Left ventricle myocardium inferior (tissue), 1 donor: ENCODE data around the gene RAB11FIP4. TPM values are rescaled to one million over a fixed set of nuclear protein-coding genes. Genes with fewer than 3 reads are reported as not detected.

Experiments used
- DNase-seq: peaks from one replicate; pipeline ENCODE4 v3.0.0-alpha.2; 2020
- H3K27ac ChIP-seq: fragments of 200-600 bp; replicated peaks from 2 replicates; pipeline ENCODE4 v1.8.0; 2021
- H3K27me3 ChIP-seq: fragments of 200-600 bp; 2 replicates; pipeline ENCODE4 v1.8.0; 2021; ENCODE audit warnings: low read depth
- H3K36me3 ChIP-seq: fragments of 200-600 bp; 2 replicates; pipeline ENCODE4 v1.8.0; 2021
- H3K4me1 ChIP-seq: fragments of 200-600 bp; 2 replicates; pipeline ENCODE4 v1.8.0; 2021
- H3K4me3 ChIP-seq: fragments of 200-600 bp; 2 replicates; pipeline ENCODE4 v1.8.0; 2021; ENCODE audit warnings: mild to moderate bottlenecking, moderate library complexity
- H3K9me3 ChIP-seq: fragments of 200-600 bp; replicated peaks from 2 replicates; pipeline ENCODE4 v1.8.0; 2021
- CTCF ChIP-seq: fragments of 200-600 bp; IDR thresholded peaks from 2 replicates; pipeline ENCODE4 v1.8.0; 2021; ENCODE audit warnings: antibody characterized with exemption, mild to moderate bottlenecking, borderline replicate concordance
- intact Hi-C: fragments of 100-400 bp; cut with micrococcal nuclease; formaldehyde crosslinking; loops from one replicate; pipeline ENCODE4 v1.11.0; 2022
- total RNA-seq: library from RNA; stranded (reverse); fragmentation: NEBNext Ultra II Directional; extraction: Animal tissue kit (Norgen Biotek cat#: 25700); gene quantifications from one replicate; pipeline ENCODE4 v1.2.1, GENCODE V29; 2021
- donor health status: DM: no; HTN: yes; CAD: no; lungs with severe emphysema.

RAB11FIP4 gene
- total RNA-seq, 1 donor from 2014 or later, result 8.3 TPM

GRCh38 chr17:31488264-31488981, 96.9 kb downstream of the RAB11FIP4 start:
- peak overlapping the region; percentile 82 for H3K27ac ChIP-seq
- H3K36me3 ChIP-seq, result no peaks in the 10 kb centered on the region
- TF ChIP-seq CTCF, result no peak
- intact Hi-C loops, result no loop called here
- no peak for DNase-seq
- H3K4me1 ChIP-seq, result peaks cover 54% of the 10 kb centered on the region
- H3K9me3 ChIP-seq, result no peaks in the 10 kb centered on the region
- H3K27me3 ChIP-seq, result peaks cover 55% of the 10 kb centered on the region
- peak overlapping the region; percentile 74 for H3K4me3 ChIP-seq

DNA sequence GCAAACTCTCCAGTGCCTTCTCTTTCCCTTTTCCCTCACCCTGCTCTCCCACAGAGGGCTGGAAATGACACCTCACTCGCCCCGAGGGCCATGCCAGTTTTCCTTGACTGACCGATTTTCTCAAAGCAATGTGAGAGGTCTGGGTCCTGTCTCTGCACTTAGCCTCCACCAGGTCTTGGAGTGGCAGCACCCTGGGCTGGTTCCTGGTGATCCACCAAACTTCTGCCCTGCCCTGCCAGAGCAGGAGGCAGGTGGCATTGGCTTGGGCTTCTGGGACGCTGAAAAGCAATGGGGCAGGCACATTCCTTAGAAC, 97.5 kb downstream of the RAB11FIP4 start:
- peak; percentile 8 for TF ChIP-seq CTCF
- peak overlapping the region; percentile 74 for H3K4me3 ChIP-seq
- no peak for DNase-seq
- H3K4me1 ChIP-seq, result peaks cover 57% of the 10 kb centered on the region
- intact Hi-C loops, result no loop called here
- H3K36me3 ChIP-seq, result no peaks in the 10 kb centered on the region
- peaks cover 55% of the 10 kb centered on the region for H3K27me3 ChIP-seq
- H3K9me3 ChIP-seq, result no peaks in the 10 kb centered on the region
- H3K27ac ChIP-seq, result peak overlapping the region; percentile 82

GRCh38 chr17:31489295-31490018, 98.0 kb downstream of the RAB11FIP4 start:
- Histone ChIP-seq H3K4me3 (peak overlapping the region; percentile 74), H3K27me3 (peaks cover 55% of the 10 kb centered on the region), H3K9me3 (no peaks in the 10 kb centered on the region), H3K27ac (peak overlapping the region; percentile 82), H3K36me3 (no peaks in the 10 kb centered on the region), H3K4me1 (peaks cover 61% of the 10 kb centered on the region)
- DNase-seq, result no peak
- no peak for TF ChIP-seq CTCF
- intact Hi-C loops, result no loop called here

GRCh38 chr17:31490019-31490650, 98.7 kb downstream of the RAB11FIP4 start:
- H3K27ac ChIP-seq, result no peak overlapping the region
- no peaks in the 10 kb centered on the region for H3K9me3 ChIP-seq
- peaks cover 55% of the 10 kb centered on the region for H3K27me3 ChIP-seq
- no peaks in the 10 kb centered on the region for H3K36me3 ChIP-seq
- no peak for DNase-seq
- no peak overlapping the region for H3K4me3 ChIP-seq
- H3K4me1 ChIP-seq, result peaks cover 67% of the 10 kb centered on the region
- no peak for TF ChIP-seq CTCF
- intact Hi-C loops, result no loop called here

DNA sequence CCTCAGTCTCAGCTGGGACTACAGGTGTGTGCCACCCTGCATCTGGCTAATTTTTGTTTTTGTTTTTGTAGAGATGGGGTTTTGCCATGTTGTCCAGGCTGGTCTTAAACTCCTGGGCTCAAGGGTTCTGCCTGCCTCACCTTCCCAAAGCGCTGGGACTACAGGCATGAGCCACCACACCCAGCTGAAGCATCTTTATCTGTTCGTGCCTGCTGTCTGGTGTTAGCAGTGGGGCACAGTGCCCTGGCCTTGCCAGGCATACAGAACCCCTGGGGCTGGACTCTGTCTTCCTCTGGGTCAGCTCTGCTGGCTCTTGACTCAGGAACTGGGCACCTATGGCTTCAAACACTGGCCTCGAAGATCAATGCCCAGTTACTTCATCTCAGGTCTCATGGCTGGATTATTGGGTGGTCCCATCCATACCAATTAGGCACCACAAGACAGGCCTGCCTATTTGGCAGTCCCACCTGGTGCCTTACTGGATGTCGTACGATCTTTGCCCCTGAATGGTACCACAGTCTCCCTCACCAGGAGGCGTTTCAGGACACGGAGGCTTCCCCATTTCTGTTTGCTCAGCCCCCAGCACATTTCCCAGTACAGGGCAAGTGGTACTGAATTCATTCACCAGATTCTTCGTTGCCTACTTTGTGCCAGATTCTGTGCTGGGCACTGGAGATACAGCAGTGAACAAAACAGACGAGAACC, 99.3 kb downstream of the RAB11FIP4 start:
- TF ChIP-seq CTCF, result no peak
- intact Hi-C loops, result no loop called here
- Histone ChIP-seq H3K27me3 (peaks cover 48% of the 10 kb centered on the region), H3K27ac (peak overlapping the region; percentile 55), H3K4me3 (no peak overlapping the region), H3K4me1 (peaks cover 71% of the 10 kb centered on the region), H3K9me3 (no peaks in the 10 kb centered on the region), H3K36me3 (no peaks in the 10 kb centered on the region)
- no peak for DNase-seq
